ENCODE results near the gene SIAH1. TPM values are rescaled to one million over a fixed set of nuclear protein-coding genes. Genes with fewer than 3 reads are reported as not detected.

The SIAH1 gene
- total RNA-seq, 1 experiment from 2014 or later, result 27.2 TPM

DNA sequence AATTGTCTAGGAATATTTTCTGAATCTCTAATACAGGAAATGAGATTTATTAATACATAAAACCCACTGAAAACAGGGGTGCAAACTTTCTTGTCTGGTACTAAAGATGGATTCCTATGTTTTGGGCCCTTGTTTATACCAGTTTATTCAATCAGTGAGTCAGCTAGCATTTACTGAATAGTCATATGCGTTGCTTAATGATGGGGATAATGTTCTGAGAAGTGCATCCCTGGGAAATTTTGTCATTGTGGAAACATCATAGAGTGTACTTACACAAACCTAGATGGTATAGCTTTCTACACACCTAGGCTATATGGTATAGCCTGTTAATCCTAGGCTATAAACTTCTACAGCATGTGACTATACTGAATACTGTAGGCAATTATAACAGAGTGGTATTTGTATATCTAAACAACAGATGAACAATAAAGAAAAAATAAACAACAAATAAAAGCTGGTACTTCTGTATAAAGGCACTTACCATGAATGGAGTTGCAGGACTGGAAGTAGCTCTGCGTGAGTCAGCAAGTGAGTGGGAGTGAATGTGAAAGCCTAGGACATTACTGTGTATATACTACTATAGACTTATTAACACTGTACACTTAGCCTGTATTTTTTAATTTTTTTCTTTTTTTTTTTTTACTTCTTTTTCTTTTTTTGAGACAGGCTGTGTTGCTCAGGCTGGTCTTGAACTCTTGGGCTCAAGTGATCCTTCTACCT, 63.7 kb downstream of the SIAH1 start:
- H3K4me1 ChIP-seq, result no peaks in the 10 kb centered on the region
- no peaks in the 10 kb centered on the region for H3K27me3 ChIP-seq (replicated peaks; ENCODE audit: control insufficient read depth, insufficient read depth, low read length)
- H3K36me3 Mint-ChIP-seq (ENCODE audit: insufficient read depth, unreplicated experiment), result peaks cover 7% of the 10 kb centered on the region
- no peaks in the 10 kb centered on the region for H3K9me3 ChIP-seq
- TF ChIP-seq CTCF (IDR thresholded peaks at IDR 0.05; ENCODE audit: insufficient read depth in 1 of 2, low read depth in 1 of 2, low read length in 1 of 2, severe bottlenecking in 1 of 2, unreplicated experiment in 1 of 2), result no peak
- ChIA-PET CTCF (no interaction called here), POLR2A (no interaction called here)
- no TSS peak for BruUV-seq (replicated peaks)
- H3K27me3 Mint-ChIP-seq (ENCODE audit: insufficient read depth, unreplicated experiment), result no peaks in the 10 kb centered on the region
- no peaks in the 10 kb centered on the region for H3K4me1 Mint-ChIP-seq (ENCODE audit: low read depth, unreplicated experiment)
- no peak overlapping the region for H3K27ac Mint-ChIP-seq (ENCODE audit: unreplicated experiment)
- no peaks in the 10 kb centered on the region for H3K36me3 ChIP-seq (ENCODE audit: control insufficient read depth, insufficient read depth, low read length)
- H3K4me3 Mint-ChIP-seq (ENCODE audit: unreplicated experiment), result no peak overlapping the region
- no peak overlapping the region for H3K4me3 ChIP-seq (ENCODE audit: low read depth, low read length)
- no peak for DNase-seq
- intact Hi-C loops (cut with micrococcal nuclease; ENCODE audit: unreplicated experiment), result no loop called here
- no peaks in the 10 kb centered on the region for H3K9me3 Mint-ChIP-seq (ENCODE audit: unreplicated experiment)

- Histone ChIP-seq H3K4me1 (no peaks in the 10 kb centered on the region), H3K36me3 (ENCODE audit: control insufficient read depth, insufficient read depth, low read length) (no peaks in the 10 kb centered on the region), H3K4me3 (ENCODE audit: low read depth, low read length) (no peak overlapping the region), H3K9me3 (no peaks in the 10 kb centered on the region), H3K27me3 (replicated peaks; ENCODE audit: control insufficient read depth, insufficient read depth, low read length) (no peaks in the 10 kb centered on the region)
- H3K4me3 Mint-ChIP-seq (ENCODE audit: unreplicated experiment), result no peak overlapping the region
- H3K4me1 Mint-ChIP-seq (ENCODE audit: low read depth, unreplicated experiment), result no peaks in the 10 kb centered on the region
- CTCF ChIA-PET, result no interaction called here
- no peak overlapping the region for H3K27ac Mint-ChIP-seq (ENCODE audit: unreplicated experiment)
- POLR2A ChIA-PET, result no interaction called here
- H3K9me3 Mint-ChIP-seq (ENCODE audit: unreplicated experiment), result no peaks in the 10 kb centered on the region
- TF ChIP-seq CTCF (IDR thresholded peaks at IDR 0.05; ENCODE audit: insufficient read depth in 1 of 2, low read depth in 1 of 2, low read length in 1 of 2, severe bottlenecking in 1 of 2, unreplicated experiment in 1 of 2), result no peak
- no TSS peak for BruUV-seq (replicated peaks)
- no peak for DNase-seq
- intact Hi-C loops (cut with micrococcal nuclease; ENCODE audit: unreplicated experiment), result no loop called here
- no peaks in the 10 kb centered on the region for H3K36me3 Mint-ChIP-seq (ENCODE audit: insufficient read depth, unreplicated experiment)
- H3K27me3 Mint-ChIP-seq (ENCODE audit: insufficient read depth, unreplicated experiment), result no peaks in the 10 kb centered on the region
Observed at GRCh38 chr16:48318630-48319029, 66.6 kb downstream of the SIAH1 start.

DNA sequence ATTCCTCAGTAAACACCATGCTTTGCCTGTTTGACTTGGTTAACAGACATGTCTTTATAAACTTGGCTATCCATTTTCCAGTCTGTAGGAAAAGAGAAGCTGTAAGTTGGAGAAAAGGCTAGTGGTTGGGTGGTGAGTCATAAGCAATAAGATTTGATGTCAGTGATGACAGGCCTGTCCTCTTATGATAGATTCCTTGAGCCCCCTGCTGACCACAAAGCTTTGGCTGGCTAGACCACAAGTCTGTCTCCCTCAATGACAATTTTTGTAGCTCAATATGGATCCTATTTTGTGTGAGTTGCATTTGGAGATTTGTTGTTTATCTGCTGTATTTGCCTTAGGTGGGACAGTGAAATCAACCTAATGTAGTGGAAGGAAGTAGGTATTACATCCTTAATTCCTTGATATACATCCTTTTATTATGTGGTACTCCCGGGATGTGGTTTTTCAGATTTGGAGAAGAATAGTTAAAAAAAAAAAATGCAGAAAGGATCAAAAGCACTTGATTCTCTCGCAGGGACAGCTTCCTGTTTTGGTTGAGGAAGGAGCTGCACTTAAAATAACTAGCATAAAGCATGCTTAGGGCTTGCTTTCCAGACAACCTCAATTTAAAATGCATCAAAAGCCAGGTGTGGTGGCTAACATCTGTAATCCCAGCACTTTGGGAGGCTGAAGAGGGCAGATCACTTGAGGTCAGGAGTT, 67.4 kb downstream of the SIAH1 start:
- H3K27ac Mint-ChIP-seq (ENCODE audit: unreplicated experiment), result no peak overlapping the region
- Histone ChIP-seq H3K4me3 (ENCODE audit: low read depth, low read length) (no peak overlapping the region), H3K9me3 (no peaks in the 10 kb centered on the region), H3K27me3 (replicated peaks; ENCODE audit: control insufficient read depth, insufficient read depth, low read length) (no peaks in the 10 kb centered on the region), H3K4me1 (no peaks in the 10 kb centered on the region), H3K36me3 (ENCODE audit: control insufficient read depth, insufficient read depth, low read length) (no peaks in the 10 kb centered on the region)
- TF ChIP-seq CTCF (IDR thresholded peaks at IDR 0.05; ENCODE audit: insufficient read depth in 1 of 2, low read depth in 1 of 2, low read length in 1 of 2, severe bottlenecking in 1 of 2, unreplicated experiment in 1 of 2), result no peak
- no peaks in the 10 kb centered on the region for H3K4me1 Mint-ChIP-seq (ENCODE audit: low read depth, unreplicated experiment)
- peaks cover 1% of the 10 kb centered on the region for H3K36me3 Mint-ChIP-seq (ENCODE audit: insufficient read depth, unreplicated experiment)
- intact Hi-C loops (cut with micrococcal nuclease; ENCODE audit: unreplicated experiment), result no loop called here
- no peak overlapping the region for H3K4me3 Mint-ChIP-seq (ENCODE audit: unreplicated experiment)
- no peaks in the 10 kb centered on the region for H3K27me3 Mint-ChIP-seq (ENCODE audit: insufficient read depth, unreplicated experiment)
- DNase-seq, result no peak
- H3K9me3 Mint-ChIP-seq (ENCODE audit: unreplicated experiment), result peaks cover 1% of the 10 kb centered on the region
- BruUV-seq (replicated peaks), result no TSS peak
- POLR2A ChIA-PET, result no interaction called here
- CTCF ChIA-PET, result no interaction called here
